ENCODE results near the gene RBM38. TPM values are rescaled to one million over a fixed set of nuclear protein-coding genes. Genes with fewer than 3 reads are reported as not detected.

The RBM38 gene
- total RNA-seq, 2 experiments from 2014 or later: 60.3 to 63.1 TPM

GRCh38 chr20:57400821-57401564, 9.8 kb downstream of the RBM38 start:
- no peaks in the 10 kb centered on the region for H3K9me3 Mint-ChIP-seq
- CTCF ChIA-PET: interaction anchor here (1.0 to 1.4 kb wide), 3 partner anchors 8 to 95 kb away, joined by 3 read pairs; no protein-coding TSS in a partner anchor
- H3K4me1 Mint-ChIP-seq (ENCODE audit: low read depth): peaks cover 78% of the 10 kb centered on the region
- intact Hi-C loops (cut with micrococcal nuclease): no loop called here
- DNase-seq: peak; percentile 33
- H3K27ac Mint-ChIP-seq: peak overlapping the region; percentile 99
- peak overlapping the region; percentile 80 for H3K4me3 Mint-ChIP-seq
- peaks cover 59% of the 10 kb centered on the region for H3K36me3 Mint-ChIP-seq (ENCODE audit: low read depth)
- H3K27me3 Mint-ChIP-seq (ENCODE audit: low read depth): no peaks in the 10 kb centered on the region

GRCh38 chr20:57401565-57401918, 10.3 kb downstream of the RBM38 start:
- CTCF ChIA-PET: interaction anchor here (1.4 kb wide), 1 partner anchor 9 kb away, joined by 3 read pairs; no protein-coding TSS in a partner anchor
- no peaks in the 10 kb centered on the region for H3K27me3 Mint-ChIP-seq (ENCODE audit: low read depth)
- H3K4me3 Mint-ChIP-seq: no peak overlapping the region
- peak overlapping the region; percentile 99 for H3K27ac Mint-ChIP-seq
- DNase-seq: no peak
- no peaks in the 10 kb centered on the region for H3K9me3 Mint-ChIP-seq
- intact Hi-C loops (cut with micrococcal nuclease): no loop called here
- peaks cover 57% of the 10 kb centered on the region for H3K36me3 Mint-ChIP-seq (ENCODE audit: low read depth)
- peaks cover 72% of the 10 kb centered on the region for H3K4me1 Mint-ChIP-seq (ENCODE audit: low read depth)

- no peak overlapping the region for H3K4me3 Mint-ChIP-seq
- H3K4me1 Mint-ChIP-seq (ENCODE audit: low read depth): peaks cover 65% of the 10 kb centered on the region
- intact Hi-C loops (cut with micrococcal nuclease): no loop called here
- H3K36me3 Mint-ChIP-seq (ENCODE audit: low read depth): peaks cover 56% of the 10 kb centered on the region
- no peak for DNase-seq
- H3K27me3 Mint-ChIP-seq (ENCODE audit: low read depth): no peaks in the 10 kb centered on the region
- no peaks in the 10 kb centered on the region for H3K9me3 Mint-ChIP-seq
- CTCF ChIA-PET: interaction anchor here (1.4 kb wide), 1 partner anchor 10 kb away, joined by 3 read pairs; no protein-coding TSS in a partner anchor
- peak overlapping the region; percentile 99 for H3K27ac Mint-ChIP-seq
Observed at GRCh38 chr20:57402206-57403125, 11.3 kb downstream of the RBM38 start.

- peaks cover 57% of the 10 kb centered on the region for H3K4me1 Mint-ChIP-seq (ENCODE audit: low read depth)
- DNase-seq: no peak
- H3K27me3 Mint-ChIP-seq (ENCODE audit: low read depth): no peaks in the 10 kb centered on the region
- peak overlapping the region; percentile 74 for H3K27ac Mint-ChIP-seq
- peaks cover 58% of the 10 kb centered on the region for H3K36me3 Mint-ChIP-seq (ENCODE audit: low read depth)
- CTCF ChIA-PET: no interaction called here
- no peak overlapping the region for H3K4me3 Mint-ChIP-seq
- no peaks in the 10 kb centered on the region for H3K9me3 Mint-ChIP-seq
- intact Hi-C loops (cut with micrococcal nuclease): no loop called here
Observed at GRCh38 chr20:57403216-57403615, 12.0 kb downstream of the RBM38 start.

GRCh38 chr20:57404006-57404405, 12.8 kb downstream of the RBM38 start:
- Mint-ChIP-seq H3K4me1 (ENCODE audit: low read depth) (peaks cover 52% of the 10 kb centered on the region), H3K36me3 (ENCODE audit: low read depth) (peaks cover 55% of the 10 kb centered on the region)

GRCh38 chr20:57404419-57405072, 13.3 kb downstream of the RBM38 start:
- Mint-ChIP-seq H3K4me1 (ENCODE audit: low read depth) (peaks cover 47% of the 10 kb centered on the region), H3K27ac (no peak overlapping the region), H3K27me3 (ENCODE audit: low read depth) (no peaks in the 10 kb centered on the region), H3K4me3 (no peak overlapping the region), H3K9me3 (no peaks in the 10 kb centered on the region), H3K36me3 (ENCODE audit: low read depth) (peaks cover 50% of the 10 kb centered on the region)
- intact Hi-C loops (cut with micrococcal nuclease): no loop called here
- CTCF ChIA-PET: no interaction called here
- DNase-seq: no peak

More at GRCh38 chr20:57404006-57404405, 12.8 kb downstream of the RBM38 start:
- Mint-ChIP-seq H3K27me3 (ENCODE audit: low read depth) (no peaks in the 10 kb centered on the region), H3K9me3 (no peaks in the 10 kb centered on the region), H3K4me3 (no peak overlapping the region), H3K27ac (peak overlapping the region; percentile 74)
- no peak for DNase-seq
- intact Hi-C loops (cut with micrococcal nuclease): no loop called here
- CTCF ChIA-PET: no interaction called here

- Mint-ChIP-seq H3K27me3 (ENCODE audit: low read depth) (no peaks in the 10 kb centered on the region), H3K27ac (peak overlapping the region; percentile 24), H3K4me1 (ENCODE audit: low read depth) (peaks cover 38% of the 10 kb centered on the region), H3K36me3 (ENCODE audit: low read depth) (peaks cover 45% of the 10 kb centered on the region), H3K9me3 (no peaks in the 10 kb centered on the region), H3K4me3 (no peak overlapping the region)
- CTCF ChIA-PET: no interaction called here
- no peak for DNase-seq
- intact Hi-C loops (cut with micrococcal nuclease): no loop called here
Observed at GRCh38 chr20:57405236-57406016, 14.2 kb downstream of the RBM38 start.

- Mint-ChIP-seq H3K27ac (no peak overlapping the region), H3K27me3 (ENCODE audit: low read depth) (no peaks in the 10 kb centered on the region), H3K4me1 (ENCODE audit: low read depth) (peaks cover 19% of the 10 kb centered on the region), H3K36me3 (ENCODE audit: low read depth) (peaks cover 29% of the 10 kb centered on the region), H3K4me3 (no peak overlapping the region), H3K9me3 (no peaks in the 10 kb centered on the region)
- no peak for DNase-seq
- intact Hi-C loops (cut with micrococcal nuclease): no loop called here
- CTCF ChIA-PET: interaction anchor here (1.3 kb wide), 1 partner anchor 26 kb away, joined by 4 read pairs; no protein-coding TSS in a partner anchor
Observed at GRCh38 chr20:57407541-57407956, 16.4 kb downstream of the RBM38 start.

- CTCF ChIA-PET: interaction anchor here (1.1 to 1.3 kb wide), 2 partner anchors 22 to 27 kb away, joined by 3 to 4 read pairs; no protein-coding TSS in a partner anchor
- intact Hi-C loops (cut with micrococcal nuclease): no loop called here
- peaks cover 24% of the 10 kb centered on the region for H3K36me3 Mint-ChIP-seq (ENCODE audit: low read depth)
Observed at GRCh38 chr20:57408131-57408530, 16.9 kb downstream of the RBM38 start.

GRCh38 chr20:57408536-57409233, 17.5 kb downstream of the RBM38 start:
- no peak for DNase-seq
- H3K27ac Mint-ChIP-seq: no peak overlapping the region

More at GRCh38 chr20:57408131-57408530, 16.9 kb downstream of the RBM38 start:
- Mint-ChIP-seq H3K27ac (no peak overlapping the region), H3K27me3 (ENCODE audit: low read depth) (no peaks in the 10 kb centered on the region), H3K4me3 (no peak overlapping the region), H3K4me1 (ENCODE audit: low read depth) (peaks cover 14% of the 10 kb centered on the region), H3K9me3 (no peaks in the 10 kb centered on the region)
- no peak for DNase-seq

GRCh38 chr20:57409316-57409671, 18.1 kb downstream of the RBM38 start:
- no peak for DNase-seq
- no peaks in the 10 kb centered on the region for H3K9me3 Mint-ChIP-seq
- intact Hi-C loops (cut with micrococcal nuclease): no loop called here
- H3K27me3 Mint-ChIP-seq (ENCODE audit: low read depth): no peaks in the 10 kb centered on the region
- H3K36me3 Mint-ChIP-seq (ENCODE audit: low read depth): peaks cover 18% of the 10 kb centered on the region
- H3K27ac Mint-ChIP-seq: no peak overlapping the region
- no peak overlapping the region for H3K4me3 Mint-ChIP-seq
- peaks cover 4% of the 10 kb centered on the region for H3K4me1 Mint-ChIP-seq (ENCODE audit: low read depth)
- CTCF ChIA-PET: interaction anchor here (1.1 kb wide), 2 partner anchors 20 to 46 kb away, joined by 3 read pairs; no protein-coding TSS in a partner anchor

More at GRCh38 chr20:57408536-57409233, 17.5 kb downstream of the RBM38 start:
- intact Hi-C loops (cut with micrococcal nuclease): no loop called here
- CTCF ChIA-PET: interaction anchor here (1.1 kb wide), 1 partner anchor 21 kb away, joined by 3 read pairs; no protein-coding TSS in a partner anchor
- Mint-ChIP-seq H3K27me3 (ENCODE audit: low read depth) (no peaks in the 10 kb centered on the region), H3K36me3 (ENCODE audit: low read depth) (peaks cover 24% of the 10 kb centered on the region), H3K4me3 (no peak overlapping the region), H3K4me1 (ENCODE audit: low read depth) (peaks cover 10% of the 10 kb centered on the region), H3K9me3 (no peaks in the 10 kb centered on the region)

All from activated naive CD4-positive, alpha-beta T cell treated with anti-CD3 and anti-CD28 coated beads for 36 hours (primary cell).